Cardiac muscle cell (in vitro differentiated cells and primary cell): ENCODE data around the gene RAD54L2. TPM values are rescaled to one million over a fixed set of nuclear protein-coding genes. Genes with fewer than 3 reads are reported as not detected.
"Not testable (repeated sequence)": the region's sequence is repeated elsewhere in the genome, so short reads cannot be mapped to it uniquely, and the experiment has no call there.

Source experiments
- DNase-seq, 2 donors: peaks; one replicate each; pipeline versions ENCODE4 v3.0.0 to v3.0.0-alpha.2; 2010 to 2017; ENCODE audit warnings: low read depth in 1 of 2, low spot score in 1 of 2
- H3K27ac ChIP-seq: fragments of 200-600 bp; sonication (generic); 2 replicates; pipeline ENCODE4 v1.5.1; 2016
- H3K27me3 ChIP-seq: fragments of 200-600 bp; sonication (generic); 2 replicates; pipeline ENCODE4 v1.6.0; 2016; ENCODE audit warnings: control low read depth
- H3K36me3 ChIP-seq: fragments of 200-600 bp; sonication (generic); 2 replicates; pipeline ENCODE4 v1.5.1; 2016; ENCODE audit warnings: control low read depth
- H3K4me1 ChIP-seq: fragments of 200-600 bp; sonication (generic); 2 replicates; pipeline ENCODE4 v1.8.1; 2017; ENCODE audit warnings: low read depth, mild to moderate bottlenecking, mixed run types
- H3K4me3 ChIP-seq: fragments of 200-600 bp; sonication (generic); 2 replicates; pipeline ENCODE4 v1.5.1; 2016; ENCODE audit warnings: mild to moderate bottlenecking
- H3K9me3 ChIP-seq: fragments of 200-600 bp; sonication (generic); 2 replicates; pipeline ENCODE4 v1.5.1; 2017; ENCODE audit warnings: low read depth, mild to moderate bottlenecking, control low read depth
- CTCF ChIP-seq: IDR thresholded peaks from 2 replicates; pipeline ENCODE4 v1.5.1; 2012; ENCODE audit warnings: low read depth, mild to moderate bottlenecking, low read length
- polyA plus RNA-seq: library from polyadenylated mRNA; unstranded; fragments of >200 nt; fragmentation: Nextera tagmentation; extraction: Ambion mirVana; gene quantifications from 2 replicates; pipeline ENCODE4 v1.2.1, GENCODE V29; 2016
- total RNA-seq: library from RNA; depleted of rRNA; stranded (reverse); fragments of >200 nt; gene quantifications from 2 replicates; pipeline ENCODE4 v1.2.3, GENCODE V29; 2016

Gene RAD54L2
- total and polyA plus RNA-seq, 2 experiments from 2014 or later: 19.5 to 22.0 TPM

- H3K27me3 ChIP-seq: no peaks in the 10 kb centered on the region
- no peak for DNase-seq
- TF ChIP-seq CTCF: no peak
- H3K4me3 ChIP-seq: no peak overlapping the region
- no peaks in the 10 kb centered on the region for H3K9me3 ChIP-seq
- peaks cover 2% of the 10 kb centered on the region for H3K36me3 ChIP-seq
- no peak overlapping the region for H3K27ac ChIP-seq
- no peaks in the 10 kb centered on the region for H3K4me1 ChIP-seq
Observed at GRCh38 chr3:51550080-51550819, 11.7 kb downstream of the RAD54L2 start.

DNA sequence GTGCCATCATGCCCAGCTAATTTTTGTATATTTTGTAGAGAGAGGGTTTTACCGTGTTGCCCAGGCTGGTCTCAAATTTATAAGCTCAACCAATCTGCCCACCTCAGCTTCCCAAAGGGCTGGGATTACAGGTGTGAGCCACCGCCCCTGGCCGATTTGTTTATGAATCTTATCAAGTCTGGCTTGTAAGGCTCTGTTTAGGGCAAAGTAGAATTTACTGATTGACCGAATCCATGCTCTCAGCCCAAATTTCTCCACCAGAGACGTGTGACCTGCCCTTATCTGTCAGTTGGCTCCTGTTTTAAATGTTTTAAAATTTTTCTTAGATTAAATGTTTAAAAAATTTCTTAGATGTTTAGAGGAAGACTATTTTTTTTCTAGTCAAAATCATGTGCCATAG lies 19.5 kb downstream of the RAD54L2 start:
- H3K36me3 ChIP-seq: peaks cover 3% of the 10 kb centered on the region
- no peak for DNase-seq
- no peak overlapping the region for H3K4me3 ChIP-seq
- H3K9me3 ChIP-seq: no peaks in the 10 kb centered on the region
- H3K27ac ChIP-seq: no peak overlapping the region
- H3K4me1 ChIP-seq: no peaks in the 10 kb centered on the region
- no peaks in the 10 kb centered on the region for H3K27me3 ChIP-seq
- TF ChIP-seq CTCF: no peak

GRCh38 chr3:51559411-51559888 lies 20.9 kb downstream of the RAD54L2 start:
- Histone ChIP-seq H3K27me3 (no peaks in the 10 kb centered on the region), H3K4me3 (no peak overlapping the region), H3K9me3 (no peaks in the 10 kb centered on the region), H3K36me3 (peaks cover 3% of the 10 kb centered on the region), H3K27ac (peak overlapping the region; percentile 65), H3K4me1 (no peaks in the 10 kb centered on the region)
- peak in 1 of 2 donors; percentile 86 for DNase-seq
- no peak for TF ChIP-seq CTCF

DNA sequence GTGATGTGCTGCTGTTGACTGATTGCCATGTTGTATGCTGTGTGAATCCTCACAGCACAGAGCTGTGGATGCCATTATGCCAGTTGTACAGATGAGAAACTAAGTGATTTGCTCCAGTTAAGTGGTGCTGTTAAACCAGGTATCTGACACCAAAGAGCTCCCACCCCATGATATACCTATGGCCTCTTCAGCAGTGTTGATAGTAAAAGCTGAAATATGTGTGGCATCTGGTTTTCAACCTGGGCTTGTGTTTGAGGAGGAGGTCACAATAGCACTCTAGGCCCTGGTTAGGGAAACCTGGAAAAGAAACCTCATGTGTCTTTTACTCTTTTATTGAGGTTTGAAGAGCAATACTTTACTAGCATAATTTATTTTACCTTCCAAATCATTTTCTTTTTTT lies 21.4 kb downstream of the RAD54L2 start:
- no peak overlapping the region for H3K4me3 ChIP-seq
- no peak for DNase-seq
- H3K9me3 ChIP-seq: no peaks in the 10 kb centered on the region
- H3K36me3 ChIP-seq: peaks cover 3% of the 10 kb centered on the region
- no peak for TF ChIP-seq CTCF
- peak overlapping the region; percentile 65 for H3K27ac ChIP-seq
- no peaks in the 10 kb centered on the region for H3K27me3 ChIP-seq
- H3K4me1 ChIP-seq: no peaks in the 10 kb centered on the region

DNA sequence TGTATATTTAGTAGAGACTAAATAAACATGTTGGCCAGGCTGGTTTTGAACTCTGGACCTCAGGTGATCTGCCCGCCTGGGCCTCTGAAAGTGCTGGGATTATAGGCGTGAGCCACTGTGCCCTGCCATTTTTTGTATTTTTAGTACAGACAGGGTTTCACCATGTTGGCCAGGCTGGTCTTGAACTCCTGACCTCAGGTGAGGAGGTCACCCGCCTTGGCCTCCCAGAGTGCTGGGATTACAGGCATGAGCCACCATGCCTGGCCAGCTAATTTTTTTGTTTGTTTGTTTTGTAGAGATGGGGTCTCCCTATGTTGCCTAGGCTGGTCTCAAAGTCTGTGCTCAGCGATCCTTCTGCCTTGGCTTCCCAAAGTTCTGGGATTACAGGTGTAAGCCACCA lies 23.9 kb downstream of the RAD54L2 start:
- H3K9me3 ChIP-seq, H3K4me3 ChIP-seq, H3K27me3 ChIP-seq, DNase-seq, H3K4me1 ChIP-seq, H3K36me3 ChIP-seq, H3K27ac ChIP-seq: not testable (repeated sequence)

- no peak for TF ChIP-seq CTCF
- no peaks in the 10 kb centered on the region for H3K9me3 ChIP-seq
- H3K36me3 ChIP-seq: no peaks in the 10 kb centered on the region
- H3K4me3 ChIP-seq: no peak overlapping the region
- H3K27ac ChIP-seq: peak overlapping the region; percentile 62
- DNase-seq: no peak
- H3K27me3 ChIP-seq: no peaks in the 10 kb centered on the region
- H3K4me1 ChIP-seq: peaks cover 5% of the 10 kb centered on the region
Observed at GRCh38 chr3:51568036-51568435, 29.5 kb downstream of the RAD54L2 start.
